GM04503 (cell line): ENCODE measurements around the gene GRK4.
A peak's percentile ranks its signal among the peaks of the same experiment; 100 is the strongest.
"Not testable (repeated sequence)": the region's sequence is repeated elsewhere in the genome, so short reads cannot be mapped to it uniquely, and the experiment has no call there.

Source experiments
- DNase-seq: peaks from one replicate; pipeline ENCODE4 v3.0.0-alpha.2; 2012; ENCODE audit warnings: low read depth

The GRK4 gene

GRCh38 chr4:2961811-2962441 is 1.4 kb upstream of the GRK4 start:
- no peak for DNase-seq

- no peak for DNase-seq
These were observed 677 bp upstream of the GRK4 start for GRCh38 chr4:2962614-2963174.

GRCh38 chr4:2963966-2964471 is 648 bp downstream of the GRK4 start:
- no peak for DNase-seq

- no peak for DNase-seq
These were observed 1.4 kb downstream of the GRK4 start for GRCh38 chr4:2964706-2965258.

GRCh38 chr4:2965262-2965661 is 1.9 kb downstream of the GRK4 start:
- no peak for DNase-seq

- no peak for DNase-seq
These were observed 5.0 kb downstream of the GRK4 start for GRCh38 chr4:2968381-2968780.

GRCh38 chr4:2971275-2971674 is 7.9 kb downstream of the GRK4 start:
- no peak for DNase-seq

GRCh38 chr4:2977211-2978088 is 14.1 kb downstream of the GRK4 start:
- no peak for DNase-seq

- DNase-seq, result no peak
These were observed 18.0 kb downstream of the GRK4 start for GRCh38 chr4:2981256-2981819.

- no peak for DNase-seq
These were observed 18.6 kb downstream of the GRK4 start for GRCh38 chr4:2982012-2982411.

GRCh38 chr4:2983715-2984114 is 20.3 kb downstream of the GRK4 start:
- DNase-seq, result not testable (repeated sequence)

GRCh38 chr4:2991243-2991642 is 27.9 kb downstream of the GRK4 start:
- no peak for DNase-seq

- no peak for DNase-seq
These were observed 31.5 kb downstream of the GRK4 start for GRCh38 chr4:2994917-2995316.

- no peak for DNase-seq
These were observed 32.3 kb downstream of the GRK4 start for GRCh38 chr4:2995546-2996265.

GRCh38 chr4:2996415-2996814 is 33.0 kb downstream of the GRK4 start:
- DNase-seq, result no peak

- no peak for DNase-seq
These were observed 44.4 kb downstream of the GRK4 start for GRCh38 chr4:3007724-3008123.

- DNase-seq, result no peak
These were observed 46.1 kb downstream of the GRK4 start for GRCh38 chr4:3009422-3009821.

GRCh38 chr4:3010577-3010976 is 47.2 kb downstream of the GRK4 start:
- no peak for DNase-seq

- DNase-seq, result peak; percentile 73
These were observed 47.6 kb downstream of the GRK4 start for GRCh38 chr4:3010998-3011397.

- DNase-seq, result no peak
These were observed 48.3 kb downstream of the GRK4 start for GRCh38 chr4:3011456-3012220.

- no peak for DNase-seq
These were observed 50.0 kb downstream of the GRK4 start for GRCh38 chr4:3013323-3013722.
